Smooth muscle cell of trachea (primary cell): Measurements from ENCODE around the gene HNF1A. TPM values are rescaled to one million over a fixed set of nuclear protein-coding genes. Genes with fewer than 3 reads are reported as not detected.

ENCODE experiments used
- total RNA-seq: library from RNA; depleted of rRNA; stranded (reverse); fragments of >200 nt; gene quantifications from 2 replicates; pipeline ENCODE4 v1.2.1, GENCODE V29; 2014

Gene HNF1A, protein sequence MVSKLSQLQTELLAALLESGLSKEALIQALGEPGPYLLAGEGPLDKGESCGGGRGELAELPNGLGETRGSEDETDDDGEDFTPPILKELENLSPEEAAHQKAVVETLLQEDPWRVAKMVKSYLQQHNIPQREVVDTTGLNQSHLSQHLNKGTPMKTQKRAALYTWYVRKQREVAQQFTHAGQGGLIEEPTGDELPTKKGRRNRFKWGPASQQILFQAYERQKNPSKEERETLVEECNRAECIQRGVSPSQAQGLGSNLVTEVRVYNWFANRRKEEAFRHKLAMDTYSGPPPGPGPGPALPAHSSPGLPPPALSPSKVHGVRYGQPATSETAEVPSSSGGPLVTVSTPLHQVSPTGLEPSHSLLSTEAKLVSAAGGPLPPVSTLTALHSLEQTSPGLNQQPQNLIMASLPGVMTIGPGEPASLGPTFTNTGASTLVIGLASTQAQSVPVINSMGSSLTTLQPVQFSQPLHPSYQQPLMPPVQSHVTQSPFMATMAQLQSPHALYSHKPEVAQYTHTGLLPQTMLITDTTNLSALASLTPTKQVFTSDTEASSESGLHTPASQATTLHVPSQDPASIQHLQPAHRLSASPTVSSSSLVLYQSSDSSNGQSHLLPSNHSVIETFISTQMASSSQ
- total RNA-seq = not detected in 2 replicates

DNA sequence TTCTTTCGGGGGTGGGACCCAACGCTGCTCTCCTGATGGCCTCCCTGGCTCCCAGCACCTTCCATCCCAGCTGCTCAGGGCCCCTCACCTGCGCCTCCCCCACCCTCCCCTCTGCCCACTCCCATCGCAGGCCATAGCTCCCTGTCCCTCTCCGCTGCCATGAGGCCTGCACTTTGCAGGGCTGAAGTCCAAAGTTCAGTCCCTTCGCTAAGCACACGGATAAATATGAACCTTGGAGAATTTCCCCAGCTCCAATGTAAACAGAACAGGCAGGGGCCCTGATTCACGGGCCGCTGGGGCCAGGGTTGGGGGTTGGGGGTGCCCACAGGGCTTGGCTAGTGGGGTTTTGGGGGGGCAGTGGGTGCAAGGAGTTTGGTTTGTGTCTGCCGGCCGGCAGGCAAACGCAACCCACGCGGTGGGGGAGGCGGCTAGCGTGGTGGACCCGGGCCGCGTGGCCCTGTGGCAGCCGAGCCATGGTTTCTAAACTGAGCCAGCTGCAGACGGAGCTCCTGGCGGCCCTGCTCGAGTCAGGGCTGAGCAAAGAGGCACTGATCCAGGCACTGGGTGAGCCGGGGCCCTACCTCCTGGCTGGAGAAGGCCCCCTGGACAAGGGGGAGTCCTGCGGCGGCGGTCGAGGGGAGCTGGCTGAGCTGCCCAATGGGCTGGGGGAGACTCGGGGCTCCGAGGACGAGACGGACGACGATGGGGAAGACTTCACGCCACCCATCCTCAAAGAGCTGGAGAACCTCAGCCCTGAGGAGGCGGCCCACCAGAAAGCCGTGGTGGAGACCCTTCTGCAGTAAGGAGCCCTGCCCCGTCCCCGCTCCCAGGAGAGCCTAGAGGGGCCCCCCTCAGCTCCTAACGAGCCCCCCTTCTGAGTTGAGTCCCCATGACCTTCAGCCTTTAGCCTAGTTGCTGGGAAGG lies at the start of gene HNF1A:
Gene HNF1A (plus strand): TSS at position 248 of the 924 bp plus-strand sequence. CDS start 226 bp downstream, at position 474.

DNA sequence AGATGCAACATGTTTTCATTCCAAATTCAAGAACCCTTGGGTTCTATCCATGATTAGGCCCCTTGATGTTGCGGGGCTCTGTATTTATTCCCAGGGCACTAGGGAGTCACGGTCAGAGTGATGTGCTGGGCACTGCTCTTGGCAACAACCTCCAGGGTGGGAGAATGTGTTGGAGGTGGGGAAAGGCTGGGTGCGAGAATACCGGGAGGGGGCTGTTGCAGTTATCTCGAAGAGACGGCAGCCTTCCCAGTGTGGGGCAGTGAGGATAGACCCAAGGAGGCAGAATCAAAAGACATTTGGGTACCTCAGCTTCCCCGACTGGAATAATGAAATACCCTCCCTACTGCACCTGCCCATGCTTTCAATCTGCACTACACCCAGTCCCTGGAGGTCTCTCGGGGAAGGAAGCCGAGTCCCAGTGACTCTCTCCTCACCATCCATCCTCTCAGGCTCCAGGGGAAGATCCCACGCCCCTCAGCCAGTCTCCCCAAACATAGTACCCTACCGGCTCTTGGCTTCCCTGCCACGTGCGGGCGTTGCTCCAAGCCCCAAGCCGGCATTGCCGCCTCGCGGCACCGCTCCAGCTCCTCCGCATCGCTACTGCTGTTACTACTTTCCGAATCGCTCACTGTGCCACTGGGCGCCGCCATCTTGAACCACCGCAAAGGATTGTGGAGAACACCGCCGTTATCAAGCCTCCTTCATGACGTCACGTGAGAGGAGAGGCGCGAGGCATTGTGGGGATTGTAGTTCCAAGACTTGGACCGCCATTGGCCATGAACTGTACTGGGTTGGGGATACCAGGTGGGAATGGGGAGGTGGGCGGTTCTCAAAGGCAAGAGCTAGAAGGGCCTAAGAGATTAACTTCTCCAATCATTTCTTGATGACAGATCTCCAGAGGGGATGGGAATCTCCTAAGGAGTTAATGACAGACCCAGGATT lies 37.8 kb downstream of the HNF1A start, which contains the start of gene C12orf43:
Gene C12orf43 (minus strand): TSS at position 663 of the 942 bp plus-strand sequence. CDS start 13 bp downstream, at position 650.

DNA sequence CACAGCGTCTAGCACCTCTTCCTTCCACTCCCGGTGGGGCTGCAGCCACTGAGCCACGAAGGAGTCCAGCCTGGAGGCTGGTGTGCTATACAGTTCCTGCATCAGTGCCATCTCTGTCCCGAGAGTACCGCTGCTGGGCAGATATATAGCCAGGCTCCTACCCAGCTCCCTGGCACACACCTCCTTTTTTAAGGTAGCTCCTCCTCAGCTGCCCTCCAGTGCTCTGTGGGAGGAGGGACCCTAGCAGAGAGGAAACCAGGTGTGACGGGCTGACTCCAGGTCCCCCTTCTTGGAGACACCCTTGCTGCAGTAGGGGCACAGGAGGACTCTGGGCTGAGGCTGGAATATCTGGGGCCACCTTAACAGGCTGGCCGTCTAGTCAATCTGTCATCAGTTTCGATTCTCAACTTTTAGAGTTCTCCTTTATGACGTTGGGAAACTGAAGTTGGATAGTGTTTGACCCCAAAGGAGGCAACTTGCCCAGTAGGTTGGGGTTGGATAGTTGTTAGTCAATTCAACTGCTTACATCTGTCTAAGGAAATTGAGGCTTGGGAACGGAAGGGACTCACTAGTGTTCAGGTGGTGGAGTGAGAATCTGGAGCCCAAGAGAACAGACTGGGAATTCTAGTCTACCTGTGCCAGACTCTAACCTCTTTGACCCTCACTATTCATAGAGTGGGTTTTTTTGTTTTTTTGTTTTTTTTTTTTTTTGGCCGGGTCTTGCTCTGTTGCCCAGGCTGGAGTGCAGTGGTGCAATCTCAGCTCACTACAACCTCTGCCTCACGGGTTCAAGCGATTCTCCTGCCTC lies 60.7 kb downstream of the HNF1A start, which contains the start of gene OASL:
Gene OASL (minus strand): TSS at position 386 of the 808 bp plus-strand sequence. CDS start 275 bp downstream, at position 111.

Other genes with a start within 250 kb of the HNF1A start
- 6.6 and 12.4 TPM in 2 replicates for gene SPPL3, start 74.2 kb upstream of the HNF1A start, total RNA-seq
- 13.8 and 14.2 TPM in 2 replicates for gene C12orf43, start 37.9 kb downstream of the HNF1A start, total RNA-seq
- gene OASL, start 60.7 kb downstream of the HNF1A start, total RNA-seq = 0.15 and 0.33 TPM in 2 replicates
- gene P2RX7, start 154.3 kb downstream of the HNF1A start, total RNA-seq = 3.8 and 4.6 TPM in 2 replicates
- 14.7 and 24.9 TPM in 2 replicates for gene P2RX4, start 231.6 kb downstream of the HNF1A start, total RNA-seq